HEK293T (cell line): ENCODE results near the gene DCANP1.

ENCODE experiments used
- ARNT ChIP-seq: fragments of 450-650 bp; IDR thresholded peaks from 2 replicates; pipeline ENCODE4 v1.6.1; 2017; ENCODE audit warnings: mild to moderate bottlenecking
- BHLHE40 ChIP-seq: fragments of 450-650 bp; IDR thresholded peaks from 2 replicates; pipeline ENCODE4 v1.6.1; 2016; ENCODE audit warnings: mild to moderate bottlenecking, moderate library complexity, borderline replicate concordance
- FOXK2 ChIP-seq: fragments of 450-650 bp; IDR thresholded peaks from 2 replicates; pipeline ENCODE4 v1.6.1; 2016; ENCODE audit warnings: mild to moderate bottlenecking
- FOXM1 ChIP-seq: fragments of 450-650 bp; IDR thresholded peaks from 2 replicates; pipeline ENCODE4 v1.6.1; 2017; ENCODE audit warnings: mild to moderate bottlenecking, borderline replicate concordance
- HDGF ChIP-seq: fragments of 450-650 bp; IDR thresholded peaks from 2 replicates; pipeline ENCODE4 v1.6.1; 2017; ENCODE audit warnings: antibody characterized with exemption, borderline replicate concordance
- L3MBTL2 ChIP-seq: fragments of 450-650 bp; conservative IDR thresholded peaks from 2 replicates; pipeline ENCODE4 v1.6.1; 2016; ENCODE audit warnings: mild to moderate bottlenecking
- LEF1 ChIP-seq: fragments of 450-650 bp; IDR thresholded peaks from 2 replicates; pipeline ENCODE4 v1.6.1; 2017; ENCODE audit warnings: mild to moderate bottlenecking, borderline replicate concordance
- NFRKB ChIP-seq: fragments of 450-650 bp; IDR thresholded peaks from 2 replicates; pipeline ENCODE4 v1.6.1; 2016; ENCODE audit warnings: mild to moderate bottlenecking, moderate library complexity
- SP1 ChIP-seq: fragments of 450-650 bp; IDR thresholded peaks from 2 replicates; pipeline ENCODE4 v1.6.1; 2017
- SUZ12 ChIP-seq: fragments of 450-650 bp; IDR thresholded peaks from 2 replicates; pipeline ENCODE4 v1.6.1; 2016; ENCODE audit warnings: mild to moderate bottlenecking
- TARDBP ChIP-seq: fragments of 450-650 bp; IDR thresholded peaks from 2 replicates; pipeline ENCODE4 v1.6.1; 2016

DNA sequence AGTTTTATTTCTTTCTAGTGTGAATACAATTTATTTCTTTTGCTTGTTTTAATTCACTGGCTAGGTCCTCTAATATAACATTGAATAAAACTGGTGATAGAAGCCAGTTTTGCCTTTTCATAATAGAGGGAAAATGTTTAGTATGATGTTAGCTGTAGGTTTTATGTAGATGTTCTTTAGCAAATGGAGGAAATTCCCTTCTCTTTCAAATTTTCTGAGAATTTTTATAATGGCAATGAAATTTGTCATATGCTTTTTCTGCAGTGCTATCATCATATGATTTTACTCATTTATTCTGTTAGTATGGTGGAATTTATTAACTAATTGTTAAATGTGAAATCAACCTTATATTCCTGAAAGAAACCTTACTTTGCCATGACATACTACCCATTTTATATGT, 30.1 kb downstream of the DCANP1 start:
- TF ChIP-seq TARDBP, result no peak
- no peak for TF ChIP-seq SUZ12
- no peak for TF ChIP-seq FOXM1
- no peak for TF ChIP-seq FOXK2
- TF ChIP-seq L3MBTL2, result no peak
- TF ChIP-seq NFRKB, result no peak
- no peak for TF ChIP-seq HDGF
- TF ChIP-seq SP1, result no peak
- TF ChIP-seq LEF1, result no peak
- no peak for TF ChIP-seq ARNT
- TF ChIP-seq BHLHE40, result no peak
